GM19238 (cell line): ENCODE measurements around the gene DLG2.
"Not testable (repeated sequence)": the region's sequence is repeated elsewhere in the genome, so short reads cannot be mapped to it uniquely, and the experiment has no call there.

Source experiments
- DNase-seq: peaks from one replicate; pipeline ENCODE4 v3.0.0; 2011; ENCODE audit warnings: low spot score; ENCODE audit not compliant: insufficient read length

The DLG2 gene

DNA sequence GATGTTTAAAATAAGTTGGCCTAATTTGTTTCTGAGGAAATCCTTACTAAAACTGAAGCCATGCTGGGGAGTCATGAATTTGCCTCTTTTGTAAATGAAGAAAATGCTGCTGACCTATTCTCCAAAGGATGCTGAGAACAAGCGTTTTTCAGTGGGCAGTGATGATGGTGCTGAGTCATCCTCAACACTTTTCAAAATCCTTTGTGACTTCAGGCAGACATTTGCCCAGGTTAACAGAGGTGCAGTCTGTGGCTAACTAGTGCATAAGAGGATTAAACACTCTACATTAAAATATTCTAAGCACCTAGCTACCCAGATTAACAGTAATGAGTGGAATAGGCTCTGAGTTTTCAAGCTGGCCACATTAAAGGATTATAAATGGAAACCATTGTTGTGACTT, 509.0 kb downstream of the DLG2 start:
- no peak for DNase-seq

DNA sequence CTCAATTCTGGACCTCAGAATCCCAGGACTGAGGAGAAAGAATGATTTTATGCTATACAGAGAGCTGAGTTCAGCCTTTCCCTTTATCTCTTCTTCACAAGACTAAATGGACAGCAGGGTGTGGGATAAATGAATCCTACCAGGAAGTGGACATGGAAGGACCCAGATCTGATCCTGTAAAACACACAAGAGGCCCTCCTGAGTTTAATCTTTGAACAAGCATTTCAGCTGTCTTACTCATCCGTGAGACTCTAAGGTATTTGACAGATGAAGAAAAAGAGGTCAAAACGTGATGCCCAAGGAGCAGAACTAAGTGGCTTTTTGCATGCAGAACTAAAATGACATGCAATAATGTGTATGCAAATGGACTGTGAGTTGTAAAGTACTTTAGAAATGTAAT, 511.3 kb downstream of the DLG2 start:
- DNase-seq: no peak

DNA sequence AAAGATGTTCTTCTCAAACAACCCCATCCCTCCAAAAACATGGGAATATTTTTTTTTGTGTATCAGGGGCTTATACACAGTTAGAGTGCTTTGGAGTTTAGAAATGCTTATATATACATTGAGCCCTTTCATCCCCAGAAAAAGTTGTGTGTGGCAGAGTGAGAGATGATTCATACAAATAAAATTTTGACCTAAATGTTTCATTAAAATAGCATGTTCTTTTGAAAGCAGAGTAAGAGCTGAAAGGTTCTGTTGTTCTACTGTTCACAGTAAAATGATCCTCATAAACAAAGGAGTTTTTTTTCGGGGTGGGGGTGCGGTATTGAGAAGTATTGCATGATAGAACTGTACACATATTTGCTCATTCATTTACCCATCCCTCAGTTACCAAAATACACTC, 512.4 kb downstream of the DLG2 start:
- no peak for DNase-seq

DNA sequence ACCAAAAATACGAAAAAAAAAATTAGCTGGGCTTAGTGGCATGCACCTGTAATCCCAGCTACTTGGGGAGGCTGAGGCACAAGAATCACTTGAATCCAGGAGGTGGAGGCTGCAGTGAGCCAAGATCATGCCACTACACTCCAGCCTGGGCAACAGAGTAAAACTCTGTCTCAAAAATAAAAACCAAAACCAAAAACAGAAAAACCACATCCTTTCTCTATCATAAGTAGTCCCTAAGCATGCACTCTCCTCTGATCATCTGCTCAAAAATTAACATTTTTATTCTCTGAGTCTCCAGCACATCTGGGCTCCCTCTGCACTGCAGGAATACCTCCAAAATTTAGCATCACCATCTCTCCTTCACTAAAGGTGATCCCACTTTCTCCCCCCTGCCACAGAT, 516.9 kb downstream of the DLG2 start:
- not testable (repeated sequence) for DNase-seq

DNA sequence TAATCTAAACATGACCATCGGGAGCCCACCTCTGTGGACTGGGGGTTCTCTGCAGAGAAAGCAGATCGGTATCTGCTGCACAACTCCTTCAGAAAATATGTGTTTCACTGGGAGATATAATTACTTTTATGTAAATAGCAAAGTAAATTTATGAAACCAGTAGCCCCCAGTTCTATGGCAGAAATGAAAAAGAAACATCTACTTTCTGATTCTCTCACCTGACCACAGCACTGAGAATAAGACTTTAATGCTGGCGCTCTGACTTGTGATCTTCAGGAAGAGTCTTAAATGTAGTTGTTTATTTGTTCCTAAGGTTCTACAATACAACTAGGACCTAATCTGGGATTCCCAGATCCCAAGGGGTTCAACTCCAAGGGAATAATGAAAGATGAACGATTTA, 518.0 kb downstream of the DLG2 start:
- no peak for DNase-seq

DNA sequence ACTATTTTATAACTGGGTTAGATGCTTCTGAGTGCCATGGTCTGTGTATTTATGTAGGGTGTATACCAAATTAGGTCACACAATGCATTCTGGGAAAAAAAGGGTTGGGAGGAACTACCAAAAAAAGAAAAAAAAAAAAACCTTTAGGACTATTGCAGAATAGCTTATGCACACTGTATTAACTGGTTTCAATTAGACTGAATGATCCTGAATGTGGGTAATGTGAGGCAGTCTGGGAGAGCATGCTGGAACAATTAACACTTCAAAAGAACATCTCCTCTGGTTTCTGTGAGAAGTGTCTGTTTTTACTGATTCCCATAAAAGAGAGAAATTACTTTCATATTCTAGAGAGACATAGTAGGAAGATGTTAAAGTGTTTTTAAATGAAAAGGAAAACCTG, 521.3 kb downstream of the DLG2 start:
- DNase-seq: no peak

DNA sequence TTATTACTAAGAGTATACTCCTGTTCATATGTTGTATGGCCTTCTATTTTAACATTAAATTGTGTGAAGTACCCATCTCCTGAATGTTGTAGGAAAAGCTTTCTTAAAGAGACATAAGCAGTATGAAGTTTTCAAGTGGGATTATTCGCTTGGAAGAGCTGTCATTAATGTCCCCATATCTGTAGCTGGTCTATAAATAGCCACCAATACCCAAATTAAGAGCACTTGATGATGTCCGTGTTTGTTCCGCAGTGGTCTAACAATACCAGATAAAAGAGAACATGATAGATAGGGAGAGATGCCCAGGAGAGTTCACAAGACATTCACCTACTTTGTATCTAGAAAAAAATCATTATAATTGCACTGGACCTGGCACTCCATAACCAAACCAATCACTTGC, 527.6 kb downstream of the DLG2 start:
- no peak for DNase-seq

DNA sequence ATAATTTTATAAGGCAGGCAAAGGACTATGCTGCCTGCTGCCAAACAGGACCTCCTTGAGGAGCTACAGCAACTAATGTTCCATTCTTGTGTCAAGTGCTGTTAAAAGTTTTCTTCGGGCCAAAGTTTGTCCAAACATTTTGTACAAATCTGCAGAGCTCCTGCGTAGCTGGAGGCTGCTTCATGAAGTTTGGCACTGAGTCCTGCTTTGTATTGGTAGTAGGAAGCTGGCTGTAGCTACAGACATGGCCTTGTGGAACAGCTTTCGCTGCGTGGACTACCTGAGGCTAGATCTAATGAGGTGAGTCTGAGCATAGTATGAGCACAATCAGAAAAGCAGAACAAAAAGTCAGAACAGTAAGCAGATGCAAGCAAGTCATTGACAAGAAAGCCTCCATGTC, 528.1 kb downstream of the DLG2 start:
- no peak for DNase-seq

DNA sequence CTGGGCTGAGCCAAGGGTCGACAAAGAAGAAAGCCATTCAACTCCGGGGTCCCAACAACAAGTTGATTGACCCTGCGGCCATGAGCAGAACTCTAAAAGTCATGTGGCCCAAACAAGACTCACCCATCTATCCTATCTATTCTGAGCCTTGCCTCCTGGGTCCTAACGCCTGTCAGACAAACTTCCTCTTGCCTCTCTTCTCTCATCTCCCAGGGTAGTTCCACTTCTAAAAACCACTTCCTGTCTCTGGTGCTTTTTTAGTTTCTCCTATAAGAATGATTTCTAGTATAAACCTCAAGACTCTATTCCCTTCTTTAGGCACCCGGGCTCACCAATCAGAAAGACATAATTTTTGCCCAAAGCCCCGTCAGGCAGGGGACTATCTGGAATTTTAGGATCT, 530.2 kb downstream of the DLG2 start:
- DNase-seq: no peak

DNA sequence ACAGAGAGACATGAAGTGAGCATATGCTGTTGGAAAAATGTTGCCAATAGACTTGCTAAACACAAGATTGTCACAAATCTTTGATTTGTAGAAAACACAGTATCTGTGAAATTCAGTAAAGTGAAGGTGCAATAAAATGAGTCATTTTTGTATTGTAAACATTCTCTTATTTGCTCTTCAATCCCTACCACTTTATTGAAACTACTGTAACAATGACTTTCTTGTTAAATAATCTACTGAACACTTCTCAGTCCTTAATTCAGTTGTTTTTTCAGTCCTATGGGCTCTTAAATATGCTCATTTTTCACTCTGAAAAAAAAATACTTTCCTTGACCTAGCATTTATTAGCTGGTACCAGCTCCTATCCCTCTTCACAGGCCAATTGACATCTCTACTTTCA, 531.9 kb downstream of the DLG2 start:
- DNase-seq: no peak

DNA sequence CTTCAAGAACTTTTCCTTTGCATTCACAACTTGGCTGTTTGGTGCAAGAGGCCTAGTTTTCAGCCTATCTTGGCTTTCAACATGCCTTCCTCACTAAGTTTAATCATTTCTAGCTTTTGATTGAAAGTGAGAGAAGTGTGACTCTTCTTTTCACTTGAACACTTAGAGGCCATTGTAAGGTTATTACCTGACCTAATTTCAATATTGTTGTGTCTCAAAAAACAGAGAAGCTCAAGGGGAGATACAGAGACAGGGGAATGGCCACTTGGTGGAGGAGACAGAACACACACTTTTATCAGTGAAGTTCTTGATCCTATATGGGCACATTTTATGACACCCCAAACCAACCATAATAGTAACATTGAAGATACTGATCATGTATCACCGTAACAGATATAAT, 532.3 kb downstream of the DLG2 start:
- no peak for DNase-seq

DNA sequence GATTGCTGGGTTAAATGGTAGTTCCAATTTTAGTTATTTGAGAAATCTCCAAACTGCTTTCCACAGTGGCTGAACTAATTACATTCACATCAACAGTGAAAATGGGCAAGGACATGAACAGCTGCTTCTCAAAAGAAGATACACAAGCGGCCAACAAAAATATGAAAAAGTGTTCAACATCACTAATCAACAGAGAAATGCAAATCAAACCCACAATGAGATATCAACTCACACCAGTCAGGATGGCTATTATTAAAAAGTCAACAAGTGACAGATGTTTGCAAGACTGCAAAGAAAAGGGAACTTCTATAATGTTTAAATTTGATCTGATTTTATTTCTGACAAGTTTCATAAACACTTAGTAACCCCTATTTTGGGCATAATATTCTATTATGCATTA, 537.5 kb downstream of the DLG2 start:
- DNase-seq: no peak

DNA sequence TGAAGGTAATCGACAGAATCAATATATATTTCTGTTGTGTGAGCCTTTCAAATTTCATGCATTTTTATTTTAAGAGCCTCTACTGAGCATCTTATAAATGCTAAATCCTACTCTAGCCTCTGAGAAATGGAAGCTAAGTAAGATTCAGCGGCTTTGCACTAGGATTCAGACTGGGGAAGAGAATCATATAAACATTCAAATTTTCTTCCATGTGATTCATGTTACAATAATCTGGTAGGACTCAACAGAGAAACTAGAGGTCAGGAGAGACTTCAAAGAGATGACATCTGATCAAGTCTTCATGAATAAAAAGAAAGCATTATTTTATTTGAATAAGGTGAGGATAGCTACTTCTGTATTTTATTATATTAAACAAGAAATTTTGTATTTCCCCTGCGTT, 538.9 kb downstream of the DLG2 start:
- no peak for DNase-seq

DNA sequence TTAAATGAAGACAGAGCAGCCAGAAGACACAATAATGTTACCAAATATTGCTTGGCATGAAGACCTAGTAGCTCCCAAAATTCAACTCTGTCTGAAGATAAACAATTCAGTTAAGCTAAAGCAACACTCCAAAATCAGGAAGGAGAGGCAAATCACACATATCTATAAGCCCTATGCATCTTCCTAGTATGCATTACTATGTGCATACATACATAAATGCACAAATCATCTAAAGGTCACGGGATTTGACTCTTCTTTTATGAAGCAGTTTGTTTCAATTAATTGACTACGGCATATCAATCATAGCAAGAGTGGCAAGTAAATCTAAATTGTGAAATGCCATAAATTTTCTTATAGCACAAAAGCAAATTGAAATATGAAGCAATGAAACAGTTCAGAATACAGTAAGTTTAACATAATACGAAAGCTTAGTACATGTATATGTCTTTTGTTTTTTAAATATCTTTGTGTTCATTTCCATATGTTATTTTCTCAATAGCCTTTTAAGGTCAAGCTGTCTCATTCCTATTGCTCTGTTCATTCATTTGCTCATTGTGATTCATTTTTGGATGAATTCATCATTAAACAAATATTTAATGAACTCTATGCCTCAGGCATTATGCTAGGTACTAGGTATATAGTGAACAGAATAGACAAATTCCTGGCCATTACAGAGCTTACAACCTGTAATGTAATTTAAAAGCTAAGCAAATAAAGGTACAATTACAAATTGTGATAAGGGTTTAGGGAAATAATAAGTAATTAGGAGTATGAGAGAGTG, 540.5 kb downstream of the DLG2 start:
- DNase-seq: no peak

DNA sequence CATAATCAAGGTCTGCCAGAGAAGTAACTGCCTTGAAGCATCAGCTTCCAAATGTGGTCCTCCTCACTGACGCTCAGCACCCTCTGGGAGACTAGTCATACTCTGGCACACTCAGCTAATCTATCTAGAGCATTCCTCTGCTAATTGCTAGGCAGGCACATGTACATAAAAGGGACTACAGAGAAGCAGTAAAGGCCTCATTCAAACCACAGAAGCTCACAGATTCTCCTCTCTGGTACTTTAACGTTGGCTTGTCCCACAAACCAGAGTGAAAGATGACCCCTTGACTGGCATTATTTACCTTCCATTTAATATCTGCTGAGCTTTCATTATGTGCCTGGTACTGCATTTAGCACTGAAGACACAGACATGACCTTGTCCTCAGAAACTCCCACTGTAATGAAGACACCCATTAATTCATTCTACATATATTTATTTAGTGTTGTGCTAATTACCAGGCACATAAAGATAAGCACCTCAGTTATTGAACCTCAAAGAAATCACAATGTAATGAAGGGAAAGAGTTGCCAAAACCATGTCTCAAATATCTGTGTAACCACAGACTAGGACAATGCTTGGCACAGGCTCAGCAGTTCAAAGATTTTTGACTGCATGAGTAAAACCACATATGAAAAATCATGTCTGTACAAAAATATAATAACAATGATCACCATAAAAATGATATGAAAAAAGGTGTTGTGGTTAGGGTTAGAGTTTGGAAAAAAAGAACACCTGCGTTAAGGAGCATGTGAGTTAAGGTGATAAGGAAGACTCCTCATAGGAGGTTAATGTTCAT, 550.4 kb downstream of the DLG2 start:
- no peak for DNase-seq

DNA sequence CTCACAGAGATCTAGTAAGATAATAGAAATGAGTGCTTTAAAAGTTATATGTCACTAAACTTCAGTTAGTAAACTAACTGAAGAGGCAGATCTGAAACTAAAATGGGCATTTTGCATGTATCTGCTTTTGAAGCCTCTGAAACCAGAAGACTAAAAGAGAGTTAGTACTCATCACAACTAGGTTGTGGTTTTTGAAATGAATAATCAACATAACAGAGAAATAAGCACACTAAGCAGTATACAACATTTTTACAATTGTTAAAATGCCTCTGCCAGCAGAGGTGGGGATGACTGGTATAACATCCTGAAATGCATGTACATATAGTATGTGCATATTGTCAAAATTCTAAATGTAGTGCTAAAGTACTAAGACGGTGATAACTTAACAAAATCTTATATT, 564.5 kb downstream of the DLG2 start:
- no peak for DNase-seq

DNA sequence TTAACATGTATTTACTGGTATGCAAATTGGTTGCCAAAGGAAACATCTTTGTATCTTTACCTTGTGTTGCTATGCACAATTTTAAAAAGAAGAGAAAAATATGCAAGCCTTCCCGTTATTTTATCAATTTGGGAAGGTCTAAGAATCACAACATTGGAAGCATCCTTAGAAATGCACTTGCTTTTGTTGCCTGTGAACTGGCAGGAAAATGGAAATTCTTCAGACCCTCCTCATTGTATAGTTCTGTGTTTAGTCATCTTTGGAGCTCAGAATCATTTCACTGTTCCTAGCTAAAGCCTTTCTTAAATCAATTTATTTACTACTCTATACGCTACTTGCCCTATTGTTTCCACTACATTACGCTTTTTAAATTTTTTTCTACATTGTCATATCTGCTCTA, 574.5 kb downstream of the DLG2 start:
- DNase-seq: no peak

DNA sequence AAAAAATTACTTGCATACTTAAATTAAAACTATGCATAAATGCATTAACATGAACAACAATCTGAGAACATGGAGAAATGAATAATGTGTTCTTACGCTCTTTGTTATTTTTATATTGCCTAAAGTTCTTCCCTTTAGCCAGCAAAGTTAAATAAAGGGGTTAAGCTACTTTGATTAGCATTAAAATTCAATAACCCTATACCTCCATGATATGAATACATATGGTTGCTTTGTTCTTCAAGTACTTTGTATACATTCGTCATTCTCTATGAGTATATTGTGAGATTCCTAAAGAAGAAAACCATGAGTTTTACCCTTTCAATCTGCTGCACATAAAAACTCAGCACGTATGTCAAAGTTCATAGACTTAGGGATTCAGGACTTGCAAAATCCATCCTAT, 578.3 kb downstream of the DLG2 start:
- no peak for DNase-seq

DNA sequence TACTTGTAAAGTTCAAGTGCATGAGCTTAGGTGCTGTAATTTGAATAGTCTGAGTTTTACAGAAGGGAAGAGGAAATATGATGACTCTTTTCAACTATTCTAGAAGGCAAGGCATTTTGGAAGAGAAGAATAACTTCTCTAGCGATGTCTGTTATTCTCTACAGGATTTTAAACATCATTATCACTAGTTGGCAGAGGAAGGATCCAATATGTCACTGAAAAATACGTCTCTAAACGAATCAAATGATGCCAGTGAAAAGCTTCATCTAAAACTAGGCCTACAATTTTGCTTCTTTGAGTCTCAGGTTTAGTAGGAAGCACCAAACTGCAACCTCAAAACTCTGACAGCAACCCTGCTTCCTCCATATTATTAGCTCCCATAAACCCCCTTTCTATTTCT, 581.4 kb downstream of the DLG2 start:
- no peak for DNase-seq

DNA sequence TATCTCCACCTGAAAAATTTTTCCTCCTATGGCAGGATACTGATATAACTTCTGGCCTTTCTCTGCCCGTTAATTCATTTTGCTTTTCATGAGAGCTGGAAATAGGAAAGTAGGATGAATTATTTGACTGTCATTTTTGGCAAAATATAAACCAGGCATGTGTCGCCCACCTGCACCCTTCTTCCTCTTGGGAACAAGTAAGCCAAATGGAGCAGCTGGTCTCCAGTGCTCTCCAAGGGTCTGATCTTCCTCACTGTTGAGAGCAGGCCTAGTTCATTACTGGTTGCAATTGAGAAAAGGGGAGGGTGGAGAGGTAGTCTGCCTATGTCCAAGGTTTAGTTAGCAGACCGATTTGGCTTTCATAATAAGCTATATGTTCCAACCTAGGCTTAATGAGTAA, 582.2 kb downstream of the DLG2 start:
- DNase-seq: no peak

DNA sequence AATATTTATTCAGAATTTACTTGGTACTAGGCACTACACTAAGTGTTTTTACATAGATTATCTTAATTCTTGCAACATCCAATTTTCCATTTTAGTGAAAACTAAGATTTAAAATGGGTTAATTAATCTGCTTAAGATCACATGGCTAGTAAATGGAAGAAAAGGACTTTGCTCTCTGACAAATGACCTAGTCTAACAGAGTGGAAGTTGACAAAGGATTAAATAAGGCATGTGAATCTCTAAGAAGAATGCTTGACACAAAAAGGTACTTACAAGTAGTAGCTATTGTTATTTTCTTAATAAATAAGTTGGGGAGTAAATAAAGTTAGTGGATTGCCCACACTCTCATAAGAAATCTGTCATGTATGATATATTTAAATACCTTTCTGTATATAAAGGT, 584.8 kb downstream of the DLG2 start:
- no peak for DNase-seq

DNA sequence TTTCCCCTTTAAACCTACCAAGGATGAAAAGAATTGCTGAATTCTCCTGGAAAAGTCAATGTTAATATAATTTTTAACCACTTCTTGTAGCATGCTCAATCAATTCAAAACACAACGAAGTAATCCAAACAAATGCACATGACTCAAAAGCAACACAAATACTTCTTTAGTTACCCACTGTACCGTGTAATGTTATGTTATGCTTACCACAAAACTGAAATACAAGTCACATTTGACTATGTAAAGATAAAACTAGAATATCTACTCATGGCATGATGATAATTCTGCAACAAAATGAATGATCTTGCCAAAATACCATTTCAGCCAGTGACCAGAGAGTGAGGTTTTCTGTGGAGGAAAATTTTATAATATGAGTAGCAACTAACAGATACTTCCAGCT, 587.0 kb downstream of the DLG2 start:
- DNase-seq: no peak

DNA sequence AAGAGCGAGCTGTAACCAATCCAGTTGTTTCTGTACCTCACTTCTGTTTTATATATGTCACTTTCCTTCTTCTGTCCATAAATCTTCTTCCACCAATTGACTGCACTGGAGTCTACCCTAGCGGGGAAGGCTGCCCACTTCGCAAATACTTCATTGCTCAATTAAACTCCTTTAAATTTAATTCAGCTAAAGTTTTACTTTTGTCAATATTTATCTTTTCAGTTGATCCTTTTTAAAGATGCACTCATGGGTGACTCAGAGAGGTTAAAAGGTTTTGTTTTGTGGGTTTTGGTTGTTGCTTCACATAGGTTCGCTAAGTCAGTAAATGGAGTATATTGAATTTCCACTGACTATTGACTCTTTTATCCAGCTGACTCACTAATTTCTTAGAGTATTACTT, 597.2 kb downstream of the DLG2 start:
- DNase-seq: no peak
